WTC11 (cell line): ENCODE results near the gene LCAT. TPM values are rescaled to one million over a fixed set of nuclear protein-coding genes. Genes with fewer than 3 reads are reported as not detected.

ENCODE experiments used
- ATAC-seq: fragments of 200-7000 bp; cut with Tn5 transposase; 2 replicates; pipeline ENCODE4 v1.10.0; 2021; ENCODE audit warnings: mild to moderate bottlenecking, moderate library complexity
- CTCF ChIA-PET: fragments of 300-600 bp; sonication (Branson Sonifier 250); formaldehyde crosslinking; loops from one replicate; lab custom pipeline; 2021; ENCODE audit warnings: antibody characterized with exemption; lab: Charles Lee
- POLR2A ChIA-PET: fragments of 350-600 bp; sonication (Branson Sonifier 250); formaldehyde crosslinking; loops from one replicate; lab custom pipeline; 2021; ENCODE audit warnings: antibody characterized with exemption; lab: Charles Lee
- DNase-seq: peaks from one replicate; pipeline ENCODE4 v3.0.0; 2021; ENCODE audit warnings: low spot score
- H3K27ac Mint-ChIP-seq: 2 replicates; pipeline ENCODE4 v1.8.0; 2021; ENCODE audit warnings: mixed read lengths
- H3K27me3 Mint-ChIP-seq: 2 replicates; pipeline ENCODE4 v1.8.0; 2021; ENCODE audit warnings: low read depth, mild to moderate bottlenecking, moderate library complexity, mixed read lengths
- H3K36me3 Mint-ChIP-seq: 2 replicates; pipeline ENCODE4 v1.8.0; 2021; ENCODE audit warnings: mixed read lengths
- H3K4me1 Mint-ChIP-seq: 2 replicates; pipeline ENCODE4 v1.8.0; 2022; ENCODE audit warnings: mixed read lengths
- H3K4me3 Mint-ChIP-seq: 2 replicates; pipeline ENCODE4 v1.8.0; 2021; ENCODE audit warnings: mild to moderate bottlenecking, moderate library complexity, mixed read lengths
- H3K9me3 Mint-ChIP-seq: 2 replicates; pipeline ENCODE4 v1.8.0; 2021; ENCODE audit warnings: mixed read lengths
- E2F1 ChIP-seq: sonication (generic); formaldehyde crosslinking; IDR thresholded peaks from 2 replicates; pipeline ENCODE4 v1.8.0; 2022; ENCODE audit warnings: mild to moderate bottlenecking, missing genetic modification reagents
- GABPB1 ChIP-seq: sonication (generic); formaldehyde crosslinking; IDR thresholded peaks from 2 replicates; pipeline ENCODE4 v1.8.1; 2023; ENCODE audit warnings: mild to moderate bottlenecking, missing genetic modification reagents
- HMGXB4 ChIP-seq: sonication (generic); formaldehyde crosslinking; IDR thresholded peaks from 2 replicates; pipeline ENCODE4 v1.8.1; 2023; ENCODE audit warnings: mild to moderate bottlenecking, moderate library complexity, missing genetic modification reagents
- MYBL2 ChIP-seq: sonication (generic); formaldehyde crosslinking; IDR thresholded peaks from 2 replicates; pipeline ENCODE4 v1.8.1; 2023; ENCODE audit warnings: mild to moderate bottlenecking, moderate library complexity, missing genetic modification reagents
- NFATC4 ChIP-seq: fragments of 250-450 bp; sonication (Bioruptor Pico); IDR thresholded peaks from 2 replicates; pipeline ENCODE4 v1.9.0; 2021; ENCODE audit warnings: mild to moderate bottlenecking
- OVOL2 ChIP-seq: fragments of 250-450 bp; sonication (Bioruptor Pico); IDR thresholded peaks from 2 replicates; pipeline ENCODE4 v1.9.0; 2021; ENCODE audit warnings: mild to moderate bottlenecking, borderline replicate concordance
- USF2 ChIP-seq: sonication (generic); formaldehyde crosslinking; IDR thresholded peaks from 2 replicates; pipeline ENCODE4 v1.8.1; 2023; ENCODE audit warnings: mild to moderate bottlenecking, missing genetic modification reagents, moderate library complexity
- ZBTB43 ChIP-seq: sonication (generic); formaldehyde crosslinking; IDR thresholded peaks from 2 replicates; pipeline ENCODE4 v1.8.1; 2023; ENCODE audit warnings: mild to moderate bottlenecking, missing genetic modification reagents
- ZNF121 ChIP-seq: sonication (generic); formaldehyde crosslinking; IDR thresholded peaks from 2 replicates; pipeline ENCODE4 v1.8.0; 2023; ENCODE audit warnings: missing genetic modification reagents
- ZNF219 ChIP-seq: sonication (generic); formaldehyde crosslinking; IDR thresholded peaks from 2 replicates; pipeline ENCODE4 v1.8.0; 2023; ENCODE audit warnings: missing genetic modification reagents, mild to moderate bottlenecking, borderline replicate concordance
- ZNF281 ChIP-seq: sonication (generic); formaldehyde crosslinking; IDR thresholded peaks from 2 replicates; pipeline ENCODE4 v1.8.0; 2023; ENCODE audit warnings: mild to moderate bottlenecking, missing genetic modification reagents
- ZSCAN18 ChIP-seq: fragments of 250-450 bp; sonication (Bioruptor Pico); IDR thresholded peaks from 2 replicates; pipeline ENCODE4 v2.1.2; 2022; ENCODE audit warnings: mild to moderate bottlenecking, moderate library complexity
- total RNA-seq: library from RNA; stranded (reverse); gene quantifications from 3 replicates; pipeline ENCODE4 v1.2.3, GENCODE V29; 2021

The LCAT gene
- total RNA-seq, 1 experiment from 2014 or later = 38.3 TPM

GRCh38 chr16:67924140-67924906, 19.6 kb downstream of the LCAT start:
- ChIA-PET POLR2A (interaction anchor here (1.5 kb wide), 1 partner anchor 11 kb away, joined by 3 read pairs; no protein-coding TSS in a partner anchor), CTCF (interaction anchor here (0.7 to 9.2 kb wide), 7 partner anchors 9 to 108 kb away, joined by 3 to 144 read pairs (median 4); partner anchors contain the start of gene NRN1L)
- no peaks in the 10 kb centered on the region for H3K36me3 Mint-ChIP-seq
- DNase-seq (no peak), ATAC-seq (no peak)
- H3K27ac Mint-ChIP-seq = no peak overlapping the region; the same call in 1 of the 2 replicates
- H3K4me3 Mint-ChIP-seq = no peak overlapping the region
- no peak for TF ChIP-seq ZNF219 (CRISPR knock-in tag)
- TF ChIP-seq USF2 (CRISPR knock-in tag) = no peak
- H3K4me1 Mint-ChIP-seq = peaks cover 21% of the 10 kb centered on the region
- no peaks in the 10 kb centered on the region; the same call in 1 of the 2 replicates for H3K27me3 Mint-ChIP-seq
- no peaks in the 10 kb centered on the region for H3K9me3 Mint-ChIP-seq

GRCh38 chr16:67923414-67924116, 20.4 kb downstream of the LCAT start:
- POLR2A ChIA-PET = no interaction called here
- TF ChIP-seq E2F1 (CRISPR knock-in tag) (no peak), HMGXB4 (CRISPR knock-in tag) (no peak)
- peaks cover 21% of the 10 kb centered on the region for H3K4me1 Mint-ChIP-seq
- no peak overlapping the region for H3K4me3 Mint-ChIP-seq
- H3K9me3 Mint-ChIP-seq = no peaks in the 10 kb centered on the region
- ATAC-seq (no peak), DNase-seq (no peak)
- CTCF ChIA-PET = interaction anchor here (0.6 to 1.8 kb wide), 5 partner anchors 12 to 290 kb away, joined by 3 to 12 read pairs (median 4); no protein-coding TSS in a partner anchor
- H3K27me3 Mint-ChIP-seq = no peaks in the 10 kb centered on the region; the same call in 1 of the 2 replicates
- H3K27ac Mint-ChIP-seq = no peak overlapping the region
- no peaks in the 10 kb centered on the region for H3K36me3 Mint-ChIP-seq

GRCh38 chr16:67922740-67923139, 21.2 kb downstream of the LCAT start:
- ChIA-PET POLR2A (no interaction called here), CTCF (interaction anchor here (0.6 to 1.8 kb wide), 6 partner anchors 13 to 289 kb away, joined by 3 to 12 read pairs (median 4); no protein-coding TSS in a partner anchor)
- H3K36me3 Mint-ChIP-seq = no peaks in the 10 kb centered on the region; the same call in 1 of the 2 replicates
- no peak for TF ChIP-seq NFATC4 (CRISPR knock-in tag)
- no peak for TF ChIP-seq HMGXB4 (CRISPR knock-in tag)
- no peak for TF ChIP-seq ZNF281 (CRISPR knock-in tag)
- TF ChIP-seq ZSCAN18 (CRISPR knock-in tag) = no peak
- TF ChIP-seq GABPB1 (CRISPR knock-in tag) = no peak
- TF ChIP-seq OVOL2 = no peak
- TF ChIP-seq ZNF219 (CRISPR knock-in tag) = no peak
- no peak for TF ChIP-seq ZBTB43 (CRISPR knock-in tag)
- no peak for TF ChIP-seq MYBL2
- TF ChIP-seq ZNF121 (CRISPR knock-in tag) = no peak

More at GRCh38 chr16:67922740-67923139, 21.2 kb downstream of the LCAT start:
- H3K27ac Mint-ChIP-seq = no peak overlapping the region
- H3K9me3 Mint-ChIP-seq = no peaks in the 10 kb centered on the region
- no peaks in the 10 kb centered on the region; the same call in 1 of the 2 replicates for H3K27me3 Mint-ChIP-seq
- DNase-seq (no peak), ATAC-seq (no peak; the same call in 1 of the 2 replicates)
- no peak overlapping the region for H3K4me3 Mint-ChIP-seq
- H3K4me1 Mint-ChIP-seq = peaks cover 23% of the 10 kb centered on the region
